ENCODE data around the gene GRIN2A. TPM values are rescaled to one million over a fixed set of nuclear protein-coding genes. Genes with fewer than 3 reads are reported as not detected.

Gene GRIN2A
- total RNA-seq, 4 donors from 2014 or later: 0.25 to 26.1 (median 13.5) TPM

- Histone ChIP-seq H3K4me1 (peaks cover 0 to 5% (median 0%) of the 10 kb centered on the region in 3 donors), H3K27me3 (no peaks in the 10 kb centered on the region), H3K36me3 (no peaks in the 10 kb centered on the region), H3K27ac (no peak overlapping the region), H3K9me3 (no peaks in the 10 kb centered on the region), H3K4me3 (no peak overlapping the region)
- ATAC-seq: no peak
- TF ChIP-seq CTCF (IDR thresholded peaks at IDR 0.05) (no peak), EP300 (IDR thresholded peaks at IDR 0.05) (no peak), POLR2AphosphoS5 (IDR thresholded peaks at IDR 0.05) (no peak), POLR2A (IDR thresholded peaks at IDR 0.05) (no peak)
- 60 to 71% methylated on average over 3 to 4 of the region's 4 CpGs for WGBS, 2 donors (ENCODE audit: low coverage in 1 of 2)
Observed at GRCh38 chr16:10065019-10065418, 117.2 kb downstream of the GRIN2A start.

DNA sequence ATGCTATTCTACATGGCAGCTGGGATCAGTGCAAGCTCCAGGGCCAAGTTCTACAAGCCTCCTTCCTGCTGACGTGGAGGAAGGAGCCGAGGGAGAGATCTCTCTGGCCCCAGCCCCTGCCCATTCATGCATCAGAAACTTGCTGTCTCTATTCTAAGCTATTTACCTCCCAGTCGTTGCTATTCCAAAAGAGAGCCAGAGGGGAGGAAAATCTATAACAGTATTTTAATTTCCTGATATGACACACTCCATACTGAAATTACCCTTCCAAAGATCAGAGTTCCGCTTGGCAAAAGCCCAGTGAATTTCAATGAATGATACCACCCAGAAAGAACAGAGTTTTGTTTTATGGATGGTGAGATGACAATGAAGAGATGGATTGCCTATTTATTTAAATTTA is 133.4 kb downstream of the GRIN2A start:
- H3K36me3 ChIP-seq: no peaks in the 10 kb centered on the region
- no peaks in the 10 kb centered on the region for H3K27me3 ChIP-seq
- no peaks in the 10 kb centered on the region for H3K9me3 ChIP-seq
- 67 to 100% methylated on average over 1 to 3 of the region's 4 CpGs for WGBS, 2 donors (ENCODE audit: low coverage in 1 of 2)
- no peak for ATAC-seq
- TF ChIP-seq POLR2AphosphoS5 (IDR thresholded peaks at IDR 0.05) (no peak), POLR2A (IDR thresholded peaks at IDR 0.05) (no peak), CTCF (IDR thresholded peaks at IDR 0.05) (no peak), EP300 (IDR thresholded peaks at IDR 0.05) (no peak)
- H3K27ac ChIP-seq: no peak overlapping the region
- no peak overlapping the region for H3K4me3 ChIP-seq
- H3K4me1 ChIP-seq: peaks cover 0 to 9% (median 0%) of the 10 kb centered on the region in 3 donors

- no peak for ATAC-seq
- no peak for TF ChIP-seq POLR2AphosphoS5 (IDR thresholded peaks at IDR 0.05)
- no peak for TF ChIP-seq POLR2A (IDR thresholded peaks at IDR 0.05)
- TF ChIP-seq EP300 (IDR thresholded peaks at IDR 0.05): no peak
- no peak for TF ChIP-seq CTCF (IDR thresholded peaks at IDR 0.05)
- WGBS, 2 donors (ENCODE audit: low coverage in 1 of 2): 88% methylated on average over 4 of the region's 4 CpGs; no CpG with 5 or more reads in 1 of the 2 donors
Observed at GRCh38 chr16:10045947-10046346, 136.3 kb downstream of the GRIN2A start.

DNA sequence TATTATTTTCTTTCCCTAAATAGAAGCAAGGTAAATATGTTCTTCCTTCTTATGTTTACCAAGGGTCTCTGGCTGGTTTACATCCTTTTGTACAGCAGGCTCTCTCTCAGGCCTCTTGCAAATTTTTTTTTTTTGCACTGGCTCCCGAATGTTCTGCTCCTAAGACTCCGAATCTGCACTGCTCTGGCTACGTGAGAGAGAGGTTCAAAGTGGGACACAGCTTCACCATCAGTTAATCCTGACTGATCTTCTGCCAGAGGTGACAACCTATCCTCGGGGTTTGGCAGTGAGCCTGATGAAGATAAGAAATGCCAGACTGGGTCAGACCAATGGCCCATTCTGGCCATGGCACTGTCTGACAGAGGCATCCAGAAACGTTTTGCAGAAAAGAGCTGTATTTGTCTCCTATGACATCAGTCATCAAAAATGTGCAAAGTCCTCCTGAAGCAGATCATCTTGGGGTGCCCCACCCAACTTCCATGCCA is 136.9 kb downstream of the GRIN2A start:
- no peaks in the 10 kb centered on the region for H3K9me3 ChIP-seq
- 14 to 20% methylated on average over 4 to 5 of the region's 5 CpGs for WGBS, 2 donors (ENCODE audit: low coverage in 1 of 2)
- no peak for ATAC-seq

More at GRCh38 chr16:10045947-10046346, 136.3 kb downstream of the GRIN2A start:
- no peak overlapping the region for H3K27ac ChIP-seq
- peaks cover 0 to 9% (median 0%) of the 10 kb centered on the region in 3 donors for H3K4me1 ChIP-seq
- no peaks in the 10 kb centered on the region for H3K9me3 ChIP-seq
- H3K4me3 ChIP-seq: no peak overlapping the region
- H3K36me3 ChIP-seq: no peaks in the 10 kb centered on the region
- H3K27me3 ChIP-seq: no peaks in the 10 kb centered on the region

More for the DNA sequence above, 136.9 kb downstream of the GRIN2A start:
- no peak overlapping the region for H3K4me3 ChIP-seq
- no peak overlapping the region for H3K27ac ChIP-seq
- TF ChIP-seq EP300 (IDR thresholded peaks at IDR 0.05) (no peak), POLR2AphosphoS5 (IDR thresholded peaks at IDR 0.05) (no peak), POLR2A (IDR thresholded peaks at IDR 0.05) (no peak), CTCF (IDR thresholded peaks at IDR 0.05) (no peak)
- H3K27me3 ChIP-seq: no peaks in the 10 kb centered on the region
- no peaks in the 10 kb centered on the region for H3K36me3 ChIP-seq
- H3K4me1 ChIP-seq: peaks cover 0 to 9% (median 0%) of the 10 kb centered on the region in 3 donors

All from gastroesophageal sphincter (tissue), 4 donors.